ENCODE measurements around the gene KLHL42.

GRCh38 chr12:27852117-27852516, 72.1 kb downstream of the KLHL42 start:
- TF ChIP-seq CTCF (IDR thresholded peaks at IDR 0.05) (no peak), POLR2A (IDR thresholded peaks at IDR 0.05) (no peak)
